Transverse colon (tissue), 4 donors: ENCODE data around the gene PDE4B.

ENCODE experiments used
- POLR2AphosphoS5 ChIP-seq, 3 donors: sonication (generic); formaldehyde crosslinking; IDR thresholded peaks; one replicate each; pipeline ENCODE4 v1.6.1; 2016; ENCODE audit warnings: antibody characterized with exemption in 3 of 3
- TF ChIP-seq, protein P1 (sequence below), 5 experiments: fragments of 200-600 bp in 3 of 5; fragments of 450-650 bp in 2 of 5; sonication (generic) in 3 of 5; IDR thresholded peaks; 1 replicate in 2 of 5; 2 replicates in 3 of 5; pipeline ENCODE4 v1.5.1; 2016 to 2017; ENCODE audit warnings: antibody characterized with exemption in 5 of 5, inconsistent platforms in 3 of 5, mild to moderate bottlenecking in 2 of 5, moderate library complexity in 1 of 5

DNA sequence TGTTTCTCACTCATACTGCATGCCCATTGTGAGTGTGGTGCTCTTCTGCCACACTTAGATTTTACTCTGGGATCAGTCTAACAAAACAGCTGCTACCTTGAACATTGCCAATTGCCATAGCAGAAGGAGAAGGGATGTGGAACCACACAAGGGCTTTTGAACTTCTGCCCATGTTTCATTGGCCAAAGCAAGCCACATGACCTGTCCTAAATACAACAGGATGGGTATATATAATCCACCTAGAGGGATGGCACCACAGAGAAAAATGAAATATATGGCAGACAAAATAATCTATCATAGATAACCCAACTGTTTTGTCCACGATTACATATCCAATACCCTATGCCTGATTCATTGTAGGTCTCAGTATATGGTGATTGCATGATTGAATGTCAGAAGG, 26.3 kb downstream of the PDE4B start:
- TF ChIP-seq, protein P1, sequence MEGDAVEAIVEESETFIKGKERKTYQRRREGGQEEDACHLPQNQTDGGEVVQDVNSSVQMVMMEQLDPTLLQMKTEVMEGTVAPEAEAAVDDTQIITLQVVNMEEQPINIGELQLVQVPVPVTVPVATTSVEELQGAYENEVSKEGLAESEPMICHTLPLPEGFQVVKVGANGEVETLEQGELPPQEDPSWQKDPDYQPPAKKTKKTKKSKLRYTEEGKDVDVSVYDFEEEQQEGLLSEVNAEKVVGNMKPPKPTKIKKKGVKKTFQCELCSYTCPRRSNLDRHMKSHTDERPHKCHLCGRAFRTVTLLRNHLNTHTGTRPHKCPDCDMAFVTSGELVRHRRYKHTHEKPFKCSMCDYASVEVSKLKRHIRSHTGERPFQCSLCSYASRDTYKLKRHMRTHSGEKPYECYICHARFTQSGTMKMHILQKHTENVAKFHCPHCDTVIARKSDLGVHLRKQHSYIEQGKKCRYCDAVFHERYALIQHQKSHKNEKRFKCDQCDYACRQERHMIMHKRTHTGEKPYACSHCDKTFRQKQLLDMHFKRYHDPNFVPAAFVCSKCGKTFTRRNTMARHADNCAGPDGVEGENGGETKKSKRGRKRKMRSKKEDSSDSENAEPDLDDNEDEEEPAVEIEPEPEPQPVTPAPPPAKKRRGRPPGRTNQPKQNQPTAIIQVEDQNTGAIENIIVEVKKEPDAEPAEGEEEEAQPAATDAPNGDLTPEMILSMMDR (IDR thresholded peaks at IDR 0.05), result no peak
- no peak for TF ChIP-seq POLR2AphosphoS5 (IDR thresholded peaks at IDR 0.05)
